ENCODE results near the gene NOC4L.

The NOC4L gene

DNA sequence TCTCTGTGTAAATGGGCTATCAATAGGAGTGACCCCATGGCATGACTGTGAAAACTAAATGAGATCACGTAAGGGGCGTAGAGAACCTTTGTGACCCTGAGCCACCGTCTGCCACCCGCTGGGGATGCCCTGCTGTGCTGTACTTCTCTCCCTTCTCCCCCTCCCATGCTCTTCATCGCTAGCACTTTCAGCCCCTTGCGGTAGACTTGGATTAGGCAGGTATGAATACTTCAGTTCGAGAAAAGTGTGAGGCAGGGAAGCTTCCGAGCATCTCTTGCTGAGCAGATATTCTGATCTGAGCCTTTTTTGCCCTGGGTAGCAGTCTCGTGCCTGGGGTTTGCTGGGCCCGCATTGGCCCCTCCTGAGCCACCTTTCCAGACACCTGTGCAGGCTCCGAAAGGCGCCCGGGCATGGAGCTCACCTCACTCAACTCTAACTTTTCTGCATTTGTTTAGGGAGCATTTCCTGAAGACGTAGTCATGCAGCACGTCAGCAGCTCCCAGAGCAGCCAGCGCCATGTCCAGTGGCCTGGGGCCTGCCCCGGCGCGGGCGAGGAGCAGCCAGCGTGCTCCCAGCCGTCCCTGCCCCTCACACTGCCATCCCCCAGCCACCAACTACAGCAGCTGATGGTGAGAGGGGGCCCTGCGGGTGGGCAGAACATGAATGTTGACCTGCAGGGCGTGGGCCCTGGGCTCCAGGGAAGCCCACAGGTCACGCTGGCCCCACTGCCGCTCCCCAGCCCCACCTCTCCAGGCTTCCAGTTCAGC, 40.5 kb upstream of the NOC4L start:
- H3K27me3 ChIP-seq (ENCODE audit: insufficient read depth, insufficient read length), result no peaks in the 10 kb centered on the region
- DNase-seq (ENCODE audit: low read depth, low spot score), result no peak
- H3K36me3 ChIP-seq (ENCODE audit: insufficient read depth, insufficient read length, low read length), result peaks cover 45% of the 10 kb centered on the region
- H3K9me3 ChIP-seq (ENCODE audit: insufficient read depth, low read length), result no peaks in the 10 kb centered on the region
- H3K4me3 ChIP-seq (ENCODE audit: insufficient read length, low read depth), result no peak overlapping the region
- TF ChIP-seq YY1 (IDR thresholded peaks at IDR 0.05; ENCODE audit: insufficient read depth, insufficient read length), result no peak
- no peak for TF ChIP-seq ZNF274 (IDR thresholded peaks at IDR 0.05; ENCODE audit: low read depth, low read length)
- no peak for TF ChIP-seq SUZ12 (IDR thresholded peaks at IDR 0.05; ENCODE audit: extremely low read depth, insufficient read depth, insufficient read length)
- H3K9ac ChIP-seq (ENCODE audit: insufficient read length, low read depth), result no peak overlapping the region
- peaks cover 9% of the 10 kb centered on the region for H3K4me1 ChIP-seq (ENCODE audit: insufficient read depth, insufficient read length)

DNA sequence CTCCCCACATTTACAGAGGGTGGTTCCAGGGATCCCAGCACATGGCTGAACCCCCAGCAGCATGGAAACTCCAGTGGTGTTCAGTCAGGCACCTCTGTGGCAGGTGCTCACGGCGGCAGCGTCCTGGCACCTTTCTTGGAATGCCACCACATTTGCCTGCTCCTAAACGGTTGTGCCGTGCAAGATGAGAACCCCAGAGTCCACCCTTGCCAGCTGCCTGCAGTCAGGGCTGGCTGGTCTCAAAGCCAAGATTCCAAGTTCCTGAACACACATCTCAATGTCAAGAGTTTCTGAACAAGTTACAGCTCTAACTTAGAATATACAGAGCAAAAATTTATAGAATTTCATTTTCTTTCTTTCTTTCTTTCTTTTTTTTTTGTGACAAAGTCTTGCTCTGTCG, 38.8 kb upstream of the NOC4L start:
- no peak for TF ChIP-seq YY1 (IDR thresholded peaks at IDR 0.05; ENCODE audit: insufficient read depth, insufficient read length)
- TF ChIP-seq SUZ12 (IDR thresholded peaks at IDR 0.05; ENCODE audit: extremely low read depth, insufficient read depth, insufficient read length), result no peak
- no peak for TF ChIP-seq ZNF274 (IDR thresholded peaks at IDR 0.05; ENCODE audit: low read depth, low read length)
- H3K9ac ChIP-seq (ENCODE audit: insufficient read length, low read depth), result no peak overlapping the region
- H3K9me3 ChIP-seq (ENCODE audit: insufficient read depth, low read length), result no peaks in the 10 kb centered on the region
- H3K27me3 ChIP-seq (ENCODE audit: insufficient read depth, insufficient read length), result no peaks in the 10 kb centered on the region
- DNase-seq (ENCODE audit: low read depth, low spot score), result no peak
- no peak overlapping the region for H3K4me3 ChIP-seq (ENCODE audit: insufficient read length, low read depth)
- peaks cover 44% of the 10 kb centered on the region for H3K36me3 ChIP-seq (ENCODE audit: insufficient read depth, insufficient read length, low read length)
- H3K4me1 ChIP-seq (ENCODE audit: insufficient read depth, insufficient read length), result peaks cover 9% of the 10 kb centered on the region

DNA sequence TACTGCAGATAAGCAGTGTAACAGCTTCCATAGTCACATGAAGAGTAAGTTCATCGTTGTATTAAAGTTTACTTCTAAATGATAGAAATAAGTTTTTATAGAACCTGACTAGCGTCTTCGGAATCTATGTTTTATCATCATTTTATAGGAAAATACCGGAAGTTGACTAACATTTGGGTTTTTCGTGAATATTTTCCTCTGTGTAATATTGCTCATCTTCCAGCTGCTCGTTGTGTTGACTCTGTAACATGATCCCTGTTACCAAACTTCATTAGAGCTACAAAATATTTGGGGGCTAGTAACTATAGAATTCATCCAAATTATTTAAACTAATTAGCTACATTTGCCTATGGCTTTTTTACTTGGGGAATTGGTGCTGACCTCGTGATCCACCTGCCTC, 37.3 kb upstream of the NOC4L start:
- H3K9ac ChIP-seq (ENCODE audit: insufficient read length, low read depth), result no peak overlapping the region
- peaks cover 53% of the 10 kb centered on the region for H3K36me3 ChIP-seq (ENCODE audit: insufficient read depth, insufficient read length, low read length)
- peaks cover 9% of the 10 kb centered on the region for H3K4me1 ChIP-seq (ENCODE audit: insufficient read depth, insufficient read length)
- H3K27me3 ChIP-seq (ENCODE audit: insufficient read depth, insufficient read length), result no peaks in the 10 kb centered on the region
- TF ChIP-seq SUZ12 (IDR thresholded peaks at IDR 0.05; ENCODE audit: extremely low read depth, insufficient read depth, insufficient read length), result no peak
- TF ChIP-seq YY1 (IDR thresholded peaks at IDR 0.05; ENCODE audit: insufficient read depth, insufficient read length), result no peak
- TF ChIP-seq ZNF274 (IDR thresholded peaks at IDR 0.05; ENCODE audit: low read depth, low read length), result no peak
- no peaks in the 10 kb centered on the region for H3K9me3 ChIP-seq (ENCODE audit: insufficient read depth, low read length)
- H3K4me3 ChIP-seq (ENCODE audit: insufficient read length, low read depth), result no peak overlapping the region
- DNase-seq (ENCODE audit: low read depth, low spot score), result no peak

DNA sequence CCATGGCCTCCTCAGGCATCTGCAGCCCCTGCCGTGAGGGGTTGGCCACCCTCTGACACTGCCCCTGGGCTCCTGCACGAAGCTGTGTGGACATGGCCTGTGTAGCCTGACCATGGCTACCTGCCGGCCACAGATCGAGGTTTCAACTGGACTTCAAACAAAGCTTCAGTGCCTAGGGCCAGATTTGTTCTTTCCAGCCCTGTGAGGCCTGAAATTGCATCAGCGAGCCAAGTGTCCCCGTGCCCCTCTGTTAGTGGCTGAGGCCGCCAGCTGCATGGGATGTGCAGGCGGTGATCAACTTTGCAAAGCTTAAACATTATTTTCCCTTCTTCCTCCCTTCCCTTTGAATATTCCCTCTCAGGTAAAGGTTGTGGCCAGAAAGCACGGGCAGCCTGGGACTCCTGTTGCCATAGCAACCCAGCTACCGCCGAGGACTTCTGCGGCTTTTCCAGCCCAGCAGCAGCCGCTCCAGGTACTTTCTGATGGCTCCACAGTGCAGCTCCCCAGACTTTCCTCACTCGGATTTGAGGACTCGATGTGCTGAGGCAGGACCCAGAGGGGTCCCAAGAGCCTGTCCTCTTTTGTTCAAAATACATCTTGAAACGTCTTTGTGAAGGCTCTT, 35.9 kb upstream of the NOC4L start:
- no peaks in the 10 kb centered on the region for H3K9me3 ChIP-seq (ENCODE audit: insufficient read depth, low read length)
- no peak overlapping the region for H3K4me3 ChIP-seq (ENCODE audit: insufficient read length, low read depth)
- H3K36me3 ChIP-seq (ENCODE audit: insufficient read depth, insufficient read length, low read length), result peaks cover 53% of the 10 kb centered on the region
- no peak overlapping the region for H3K9ac ChIP-seq (ENCODE audit: insufficient read length, low read depth)
- peaks cover 9% of the 10 kb centered on the region for H3K4me1 ChIP-seq (ENCODE audit: insufficient read depth, insufficient read length)
- no peak for TF ChIP-seq SUZ12 (IDR thresholded peaks at IDR 0.05; ENCODE audit: extremely low read depth, insufficient read depth, insufficient read length)
- no peak for TF ChIP-seq ZNF274 (IDR thresholded peaks at IDR 0.05; ENCODE audit: low read depth, low read length)
- no peak for TF ChIP-seq YY1 (IDR thresholded peaks at IDR 0.05; ENCODE audit: insufficient read depth, insufficient read length)
- H3K27me3 ChIP-seq (ENCODE audit: insufficient read depth, insufficient read length), result no peaks in the 10 kb centered on the region
- DNase-seq (ENCODE audit: low read depth, low spot score), result no peak

DNA sequence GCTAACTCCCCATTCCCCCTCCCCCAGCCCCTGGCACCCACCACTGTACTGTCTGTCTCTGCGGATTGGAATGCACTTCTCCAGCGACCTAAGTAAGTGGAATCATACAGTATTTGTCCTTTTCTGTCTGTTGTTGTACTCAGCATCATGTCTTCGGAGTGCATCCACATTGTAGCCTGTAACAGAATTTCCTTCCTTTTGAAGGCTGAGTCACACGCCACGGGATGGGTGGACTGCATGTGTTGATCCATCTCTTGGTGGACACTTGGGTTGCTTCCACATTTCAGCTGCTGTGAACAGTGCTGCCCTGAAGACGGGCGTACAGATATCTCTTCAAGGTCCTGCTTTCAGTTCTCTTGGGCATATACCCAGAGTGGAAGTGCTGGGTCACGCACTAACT, 34.5 kb upstream of the NOC4L start:
- TF ChIP-seq SUZ12 (IDR thresholded peaks at IDR 0.05; ENCODE audit: extremely low read depth, insufficient read depth, insufficient read length), result no peak
- TF ChIP-seq ZNF274 (IDR thresholded peaks at IDR 0.05; ENCODE audit: low read depth, low read length), result no peak
- TF ChIP-seq YY1 (IDR thresholded peaks at IDR 0.05; ENCODE audit: insufficient read depth, insufficient read length), result no peak
- Histone ChIP-seq H3K4me1 (ENCODE audit: insufficient read depth, insufficient read length) (peaks cover 4% of the 10 kb centered on the region), H3K4me3 (ENCODE audit: insufficient read length, low read depth) (no peak overlapping the region), H3K27me3 (ENCODE audit: insufficient read depth, insufficient read length) (no peaks in the 10 kb centered on the region), H3K36me3 (ENCODE audit: insufficient read depth, insufficient read length, low read length) (peaks cover 55% of the 10 kb centered on the region), H3K9ac (ENCODE audit: insufficient read length, low read depth) (no peak overlapping the region), H3K9me3 (ENCODE audit: insufficient read depth, low read length) (no peaks in the 10 kb centered on the region)
- no peak for DNase-seq (ENCODE audit: low read depth, low spot score)

DNA sequence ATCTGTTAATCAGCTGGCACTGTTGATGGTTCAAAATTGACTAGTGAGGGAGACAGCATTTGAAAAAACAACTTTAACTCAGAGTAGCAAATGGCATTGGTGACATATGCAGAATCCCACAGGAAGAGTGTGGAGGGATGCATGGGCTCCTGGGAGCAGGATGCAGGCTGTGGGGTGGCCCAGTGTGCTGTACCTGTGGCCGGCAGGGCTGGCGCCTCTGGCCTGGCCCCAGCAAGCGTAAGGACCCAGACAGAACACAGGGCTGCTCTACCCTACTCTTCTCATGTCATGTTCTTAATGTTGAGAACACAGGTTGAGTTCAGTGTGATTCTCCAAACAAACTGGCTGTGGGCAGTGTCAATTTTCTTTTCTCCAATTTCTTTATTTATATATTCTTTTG, 33.6 kb upstream of the NOC4L start:
- Histone ChIP-seq H3K9me3 (ENCODE audit: insufficient read depth, low read length) (no peaks in the 10 kb centered on the region), H3K4me1 (ENCODE audit: insufficient read depth, insufficient read length) (peaks cover 4% of the 10 kb centered on the region), H3K4me3 (ENCODE audit: insufficient read length, low read depth) (no peak overlapping the region), H3K36me3 (ENCODE audit: insufficient read depth, insufficient read length, low read length) (peaks cover 58% of the 10 kb centered on the region), H3K27me3 (ENCODE audit: insufficient read depth, insufficient read length) (no peaks in the 10 kb centered on the region), H3K9ac (ENCODE audit: insufficient read length, low read depth) (no peak overlapping the region)
- no peak for DNase-seq (ENCODE audit: low read depth, low spot score)
- TF ChIP-seq ZNF274 (IDR thresholded peaks at IDR 0.05; ENCODE audit: low read depth, low read length) (no peak), YY1 (IDR thresholded peaks at IDR 0.05; ENCODE audit: insufficient read depth, insufficient read length) (no peak), SUZ12 (IDR thresholded peaks at IDR 0.05; ENCODE audit: extremely low read depth, insufficient read depth, insufficient read length) (no peak)

DNA sequence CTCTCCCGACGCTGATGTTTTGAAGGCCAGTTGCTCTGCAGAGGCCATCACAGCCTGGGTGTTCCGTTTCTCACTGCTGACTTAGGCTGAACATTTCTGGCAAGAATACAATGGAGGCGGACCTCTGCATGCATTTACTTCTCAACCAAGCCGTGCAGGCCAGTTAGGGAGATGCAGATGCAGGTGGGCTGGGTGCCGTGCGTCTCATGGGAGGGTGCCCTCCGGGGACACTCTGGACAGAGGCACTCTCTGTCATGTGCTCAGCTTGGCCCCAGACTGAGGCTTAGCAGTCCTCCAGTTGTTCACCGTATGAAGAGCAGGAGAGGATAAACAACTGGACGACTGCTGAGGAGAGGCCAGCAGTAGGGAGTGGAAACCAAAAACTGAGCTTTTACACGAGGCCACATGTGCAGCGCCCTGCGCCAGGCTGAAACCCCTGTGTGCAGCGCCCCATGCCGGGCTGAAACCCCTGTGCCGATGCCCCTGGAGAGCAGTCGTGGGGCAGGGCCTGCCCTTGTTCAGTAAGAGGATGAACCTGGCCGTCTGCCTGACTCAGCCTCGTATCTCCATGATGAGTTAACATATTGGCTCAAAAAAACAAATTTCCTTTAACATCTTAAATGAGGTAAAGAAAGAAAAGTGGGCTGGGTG, 32.5 kb upstream of the NOC4L start:
- Histone ChIP-seq H3K36me3 (ENCODE audit: insufficient read depth, insufficient read length, low read length) (peaks cover 66% of the 10 kb centered on the region), H3K4me1 (ENCODE audit: insufficient read depth, insufficient read length) (peaks cover 4% of the 10 kb centered on the region), H3K9ac (ENCODE audit: insufficient read length, low read depth) (peak overlapping the region; percentile 24), H3K4me3 (ENCODE audit: insufficient read length, low read depth) (no peak overlapping the region), H3K9me3 (ENCODE audit: insufficient read depth, low read length) (no peaks in the 10 kb centered on the region), H3K27me3 (ENCODE audit: insufficient read depth, insufficient read length) (no peaks in the 10 kb centered on the region)
- no peak for DNase-seq (ENCODE audit: low read depth, low spot score)
- TF ChIP-seq YY1 (IDR thresholded peaks at IDR 0.05; ENCODE audit: insufficient read depth, insufficient read length), result no peak
- TF ChIP-seq SUZ12 (IDR thresholded peaks at IDR 0.05; ENCODE audit: extremely low read depth, insufficient read depth, insufficient read length), result no peak
- no peak for TF ChIP-seq ZNF274 (IDR thresholded peaks at IDR 0.05; ENCODE audit: low read depth, low read length)

All from NT2/D1 (cell line).